KOPT-K1 (cell line): ENCODE results near the gene MPHOSPH10.
"Not testable (repeated sequence)": the region's sequence is repeated elsewhere in the genome, so short reads cannot be mapped to it uniquely, and the experiment has no call there.

Experiments
- H3K27ac ChIP-seq: fragments of 200-600 bp; sonication (generic); 2 replicates; pipeline ENCODE4 v1.5.1; 2016; ENCODE audit warnings: antibody characterized with exemption, mild to moderate bottlenecking, low read depth, low read length; ENCODE audit not compliant: poor library complexity, severe bottlenecking
- H3K36me3 ChIP-seq: fragments of 200-600 bp; sonication (generic); 2 replicates; pipeline ENCODE4 v1.5.1; 2017; ENCODE audit warnings: antibody characterized with exemption, mild to moderate bottlenecking, low read length, moderate library complexity; ENCODE audit not compliant: insufficient read depth
- H3K9me3 ChIP-seq: fragments of 200-600 bp; sonication (generic); 2 replicates; pipeline ENCODE4 v1.5.1; 2017; ENCODE audit warnings: antibody characterized with exemption, low read length, mild to moderate bottlenecking; ENCODE audit not compliant: insufficient read depth, poor library complexity, severe bottlenecking

The MPHOSPH10 gene

DNA sequence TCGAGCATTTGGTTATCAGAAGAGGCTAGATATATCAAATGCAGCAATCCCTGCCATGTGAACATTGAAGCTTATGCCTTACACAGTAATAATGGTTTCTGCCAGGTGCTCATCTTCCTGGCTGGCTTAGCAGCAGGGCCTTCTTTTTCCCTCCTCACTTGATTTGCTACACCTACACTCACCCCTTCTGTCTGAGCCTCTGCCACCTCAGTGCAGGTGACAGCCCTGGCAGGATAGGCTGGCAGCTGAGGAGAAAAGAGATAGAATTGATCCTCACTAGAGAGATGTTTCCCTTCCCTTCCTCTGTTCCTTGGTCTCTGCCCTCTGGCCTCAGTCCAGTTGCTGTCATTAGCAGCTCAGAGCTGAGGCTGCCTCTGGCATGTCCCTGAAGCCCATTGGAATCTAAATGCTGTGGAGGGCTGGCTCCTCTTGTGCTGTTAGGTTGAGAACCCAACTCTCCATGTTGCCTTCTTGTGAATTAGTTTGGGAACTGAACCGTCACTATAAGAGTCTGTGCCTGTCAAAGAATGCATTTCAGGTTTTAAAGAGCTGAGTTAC lies 18.2 kb downstream of the MPHOSPH10 start:
- no peak overlapping the region for H3K27ac ChIP-seq
- H3K36me3 ChIP-seq: peaks cover 81% of the 10 kb centered on the region

DNA sequence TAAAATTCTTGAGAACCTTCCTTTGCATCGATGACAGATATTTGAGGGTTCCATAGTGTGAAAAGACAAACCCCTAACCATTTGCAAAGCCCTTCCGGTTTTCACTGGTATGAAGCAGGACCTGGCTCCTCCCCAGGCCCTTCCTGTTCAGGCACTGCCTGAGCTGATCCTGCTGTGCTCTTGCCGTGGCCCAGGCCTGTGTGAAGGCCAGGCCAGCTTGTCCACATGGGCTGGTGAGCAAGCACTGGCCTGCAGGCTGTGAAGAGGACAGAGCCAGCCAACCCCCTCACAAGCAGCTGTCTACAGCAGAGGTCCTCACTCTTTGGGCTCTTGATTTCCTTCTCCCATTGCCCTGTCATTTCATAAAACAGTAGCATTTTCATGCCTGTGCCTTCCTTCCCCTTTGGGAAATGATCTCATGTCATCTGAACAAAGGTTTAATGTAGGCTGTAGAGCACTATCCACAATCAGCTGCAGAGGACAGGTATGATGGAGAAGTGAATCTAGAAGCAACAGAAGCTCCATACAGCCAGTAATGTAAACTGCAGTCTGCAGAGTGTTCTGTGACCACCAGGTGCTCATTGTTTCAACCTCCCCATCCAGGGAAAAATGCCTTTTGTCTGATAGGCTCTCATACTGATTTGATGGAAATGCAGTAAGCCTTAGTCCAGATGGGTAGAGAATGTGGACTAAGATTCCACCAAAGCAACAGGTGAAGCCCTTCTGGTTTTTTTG lies 19.8 kb downstream of the MPHOSPH10 start:
- H3K9me3 ChIP-seq: no peaks in the 10 kb centered on the region
- peaks cover 64% of the 10 kb centered on the region for H3K36me3 ChIP-seq
- no peak overlapping the region for H3K27ac ChIP-seq

More for the DNA sequence above, 18.2 kb downstream of the MPHOSPH10 start:
- no peaks in the 10 kb centered on the region for H3K9me3 ChIP-seq

DNA sequence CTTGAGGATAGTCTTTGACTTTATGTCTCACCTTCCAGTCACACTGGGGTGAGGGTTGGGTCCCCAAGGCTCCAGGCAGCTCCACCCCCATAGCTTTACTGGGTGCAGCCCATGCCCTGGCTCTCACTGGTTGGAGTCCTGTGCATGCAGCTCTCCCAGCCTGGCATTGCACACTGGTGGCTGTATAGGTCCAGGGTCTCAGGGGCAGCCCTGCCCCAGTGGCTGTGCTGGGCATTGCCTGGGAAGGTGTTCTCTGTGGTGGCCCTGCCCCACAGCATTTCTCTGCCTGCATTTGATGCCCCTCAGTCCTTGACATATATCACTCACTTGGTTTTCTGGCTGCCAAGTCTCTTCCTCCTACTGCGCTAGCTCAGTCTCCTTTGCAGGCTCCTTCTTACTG lies 21.2 kb downstream of the MPHOSPH10 start:
- peaks cover 51% of the 10 kb centered on the region for H3K36me3 ChIP-seq
- H3K27ac ChIP-seq: no peak overlapping the region
- no peaks in the 10 kb centered on the region for H3K9me3 ChIP-seq

DNA sequence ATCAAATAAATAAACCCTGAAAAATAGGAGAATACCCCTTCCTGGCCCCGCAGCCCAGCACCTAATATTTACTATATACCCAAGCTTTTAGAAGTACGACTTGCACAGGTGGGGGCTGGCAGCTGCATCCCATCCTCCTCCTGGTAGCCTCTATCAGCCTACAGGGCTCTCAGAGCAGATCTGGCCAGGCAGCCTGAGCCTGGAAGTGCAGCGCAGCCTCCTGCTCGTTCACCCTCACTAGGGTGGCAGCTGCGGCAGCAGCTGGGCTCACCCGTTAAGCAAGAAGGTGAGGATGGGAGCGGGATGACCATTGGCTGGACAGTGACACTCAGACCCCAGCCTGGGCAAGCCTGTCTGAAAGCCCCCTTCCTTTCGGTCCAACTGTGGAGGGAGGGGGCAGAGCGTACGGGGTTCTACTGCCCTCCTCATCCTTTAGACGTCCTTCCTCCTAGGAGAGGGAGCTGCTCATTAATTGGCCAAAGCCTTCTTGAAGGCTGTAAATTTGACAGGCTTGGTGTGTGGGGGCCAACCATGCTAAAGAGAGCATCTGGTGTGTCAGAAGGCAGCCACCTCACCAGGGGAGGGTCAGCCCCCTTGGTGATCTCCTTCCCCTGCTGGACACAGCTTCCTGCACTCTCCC lies 23.3 kb downstream of the MPHOSPH10 start:
- H3K36me3 ChIP-seq: peaks cover 30% of the 10 kb centered on the region
- H3K9me3 ChIP-seq: no peaks in the 10 kb centered on the region
- no peak overlapping the region for H3K27ac ChIP-seq

DNA sequence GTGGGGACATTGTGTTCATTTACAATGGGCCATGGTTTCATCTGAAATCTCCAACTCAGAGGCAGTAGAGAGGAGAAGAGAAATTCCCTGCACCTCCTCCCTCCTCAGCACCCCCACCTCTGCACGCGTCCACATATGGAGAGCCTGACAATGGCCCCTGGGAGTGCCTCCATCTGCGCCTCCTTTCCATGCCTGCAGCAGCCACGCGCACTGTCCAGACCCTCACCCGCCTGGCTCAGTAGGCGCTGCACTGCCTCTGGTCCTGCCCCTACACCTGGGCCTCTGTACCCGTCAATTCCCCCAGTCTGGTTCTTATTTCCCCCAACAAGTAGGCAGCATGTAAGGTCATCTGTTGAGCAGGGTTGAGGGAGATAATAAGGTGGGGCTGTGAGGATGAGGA lies 23.8 kb downstream of the MPHOSPH10 start:
- H3K9me3 ChIP-seq: no peaks in the 10 kb centered on the region
- no peak overlapping the region for H3K27ac ChIP-seq
- peaks cover 24% of the 10 kb centered on the region for H3K36me3 ChIP-seq

DNA sequence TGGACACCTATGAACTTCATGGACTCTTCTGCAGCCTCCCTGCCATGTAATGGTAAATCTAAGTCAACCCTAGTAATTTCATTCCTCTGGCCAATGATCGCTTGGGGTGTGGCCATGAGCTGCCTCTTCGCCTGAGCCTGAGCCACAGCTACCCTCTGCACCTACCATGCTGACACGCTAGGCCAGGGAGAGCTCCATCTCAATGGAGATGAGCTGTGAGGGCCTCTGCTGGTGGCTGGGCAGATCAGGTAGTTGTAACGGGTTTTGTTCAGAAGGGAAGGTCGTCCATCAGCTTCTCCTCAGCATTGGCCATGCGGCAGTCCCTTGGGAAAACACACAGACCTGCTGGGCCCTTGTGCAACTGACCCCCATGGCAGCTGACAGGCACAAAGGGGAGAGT lies 24.4 kb downstream of the MPHOSPH10 start:
- Histone ChIP-seq H3K36me3 (peaks cover 19% of the 10 kb centered on the region), H3K27ac (no peak overlapping the region), H3K9me3 (no peaks in the 10 kb centered on the region)

DNA sequence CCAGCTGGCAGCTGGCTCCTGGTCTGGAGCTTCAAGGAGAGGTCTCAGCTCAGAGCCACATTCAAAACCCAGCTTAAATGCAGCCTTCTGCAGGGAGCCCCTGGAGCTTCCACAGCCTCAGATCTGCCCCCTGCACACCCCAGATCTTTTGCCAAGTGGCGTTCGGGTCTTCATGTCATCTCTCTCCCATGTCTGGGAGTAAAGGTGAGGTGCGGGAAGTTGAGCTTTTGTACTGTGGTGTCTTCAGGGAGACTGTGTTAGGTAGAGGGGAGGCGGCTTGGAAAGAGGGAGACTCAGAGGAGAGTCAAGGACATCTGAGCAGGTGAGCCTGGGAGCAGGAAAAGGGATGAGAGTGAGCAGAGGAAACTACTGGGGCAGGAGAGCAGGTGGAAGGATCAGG lies 25.4 kb downstream of the MPHOSPH10 start:
- peaks cover 8% of the 10 kb centered on the region for H3K36me3 ChIP-seq
- H3K9me3 ChIP-seq: no peaks in the 10 kb centered on the region
- H3K27ac ChIP-seq: no peak overlapping the region

DNA sequence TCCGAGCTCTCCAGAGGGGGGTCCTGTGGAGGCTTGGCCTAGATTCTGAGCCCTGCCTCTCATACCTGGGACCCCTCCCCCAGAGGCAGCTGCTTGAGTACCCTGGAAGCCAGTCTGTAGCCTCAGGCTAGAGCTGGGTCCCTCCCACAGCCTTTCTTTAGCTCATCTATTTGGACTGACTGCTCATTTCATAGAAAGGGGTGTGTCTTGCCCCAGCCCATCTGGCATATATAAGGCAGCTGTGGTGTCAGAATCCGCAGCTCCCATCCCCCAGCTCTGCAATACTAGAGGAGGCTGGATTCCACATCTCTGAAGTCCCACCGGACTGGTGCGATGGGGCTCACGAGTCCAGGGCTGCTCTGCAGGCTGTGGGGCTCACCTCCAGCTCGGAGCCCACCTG lies 26.1 kb downstream of the MPHOSPH10 start:
- no peak overlapping the region for H3K27ac ChIP-seq
- no peaks in the 10 kb centered on the region for H3K9me3 ChIP-seq
- H3K36me3 ChIP-seq: peaks cover 1% of the 10 kb centered on the region; the same call in 1 of the 2 replicates

DNA sequence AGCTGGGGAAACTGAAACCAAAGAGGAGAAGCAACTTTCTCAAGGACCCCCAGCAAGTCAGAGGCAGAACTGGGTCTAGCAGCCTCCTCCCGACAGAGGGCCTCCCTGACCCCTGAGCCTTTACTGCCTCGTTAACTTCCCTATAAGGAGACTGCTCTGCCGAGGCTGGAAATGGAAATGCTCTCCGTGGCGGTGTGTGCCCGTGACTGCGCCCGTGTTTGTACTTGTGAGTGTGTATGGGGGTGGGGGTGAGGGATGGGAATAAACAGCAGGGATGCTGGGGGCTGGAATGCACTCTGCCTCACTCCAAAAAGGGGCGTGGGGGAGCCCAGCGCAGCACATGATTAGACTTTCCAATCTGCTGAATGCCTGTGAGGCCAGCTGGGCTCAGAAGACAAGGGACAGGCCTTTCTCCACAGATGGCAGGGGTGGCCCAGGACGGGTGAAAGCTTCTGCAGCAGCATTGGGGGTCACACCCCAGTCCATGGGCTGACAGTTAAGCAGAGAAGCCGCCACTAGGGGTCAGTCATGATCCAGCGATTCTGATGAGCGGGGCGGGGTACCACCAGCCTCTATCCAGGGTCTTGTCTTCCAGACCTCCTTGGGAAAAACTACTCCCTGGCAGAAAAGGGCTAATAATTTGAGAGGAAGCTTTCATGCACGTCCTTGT lies 26.8 kb downstream of the MPHOSPH10 start:
- Histone ChIP-seq H3K27ac (no peak overlapping the region), H3K36me3 (no peaks in the 10 kb centered on the region)

DNA sequence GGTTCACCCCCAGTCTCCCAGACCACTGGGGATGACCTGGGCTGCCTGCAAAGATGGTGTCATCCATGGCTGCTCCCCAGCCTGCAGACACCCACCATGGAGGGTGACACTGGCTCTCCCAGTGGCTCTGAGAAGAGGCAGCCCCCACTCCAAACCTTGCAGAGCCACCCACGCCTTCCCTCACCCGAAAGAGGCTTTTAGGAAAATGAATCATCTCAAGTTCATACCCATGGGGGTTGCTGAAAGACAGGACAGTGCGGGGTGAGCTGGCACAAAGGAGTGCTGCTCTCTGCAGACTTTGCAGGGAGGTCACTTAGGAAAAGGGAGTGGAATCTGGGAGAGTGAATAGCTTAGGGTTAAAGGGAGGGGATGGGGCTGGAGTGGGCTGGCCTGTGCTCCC lies 36.4 kb downstream of the MPHOSPH10 start:
- Histone ChIP-seq H3K36me3 (no peaks in the 10 kb centered on the region), H3K9me3 (no peaks in the 10 kb centered on the region), H3K27ac (no peak overlapping the region)

More for the DNA sequence above, 26.8 kb downstream of the MPHOSPH10 start:
- H3K9me3 ChIP-seq: no peaks in the 10 kb centered on the region

DNA sequence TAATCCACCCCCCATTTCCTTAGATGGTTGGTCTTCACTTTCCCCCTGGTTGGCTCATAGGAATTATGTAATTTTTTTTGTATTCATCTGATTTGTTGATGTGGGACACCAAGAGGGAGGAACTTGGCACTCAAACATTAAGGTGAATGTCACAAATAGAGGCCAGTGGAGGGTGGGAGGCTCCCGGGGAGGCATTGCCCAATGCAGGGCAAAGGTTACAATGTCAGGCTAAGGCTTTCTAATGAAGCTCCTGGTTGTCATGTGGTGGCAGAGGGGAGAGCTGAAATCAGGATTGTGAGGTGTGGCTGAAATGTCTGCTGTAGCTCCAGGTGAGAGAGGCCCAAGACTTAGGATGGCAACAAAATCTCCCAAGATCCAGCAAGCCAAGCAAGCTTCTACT lies 42.7 kb downstream of the MPHOSPH10 start:
- Histone ChIP-seq H3K27ac (no peak overlapping the region), H3K9me3 (no peaks in the 10 kb centered on the region), H3K36me3 (no peaks in the 10 kb centered on the region)

DNA sequence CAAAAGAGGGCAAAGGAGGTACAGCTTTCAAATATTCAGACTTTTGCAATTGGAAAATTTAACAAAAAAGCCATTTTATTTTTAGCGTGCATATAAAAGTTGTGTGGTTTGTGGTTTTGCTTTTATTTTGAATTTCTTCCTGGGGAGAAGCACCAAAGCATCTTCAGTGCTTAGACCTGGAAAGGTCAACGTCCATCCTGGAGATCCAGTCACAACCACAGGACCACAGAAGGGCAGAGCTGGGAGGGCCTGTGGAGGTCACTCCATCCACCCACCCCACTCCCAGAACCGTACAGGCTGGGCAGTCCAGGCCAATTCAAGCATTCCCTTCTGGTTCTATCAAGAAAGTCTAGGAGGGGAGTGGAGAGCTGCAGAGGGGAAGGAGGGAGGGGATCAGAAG lies 43.8 kb downstream of the MPHOSPH10 start:
- H3K9me3 ChIP-seq: no peaks in the 10 kb centered on the region
- H3K36me3 ChIP-seq: no peaks in the 10 kb centered on the region
- H3K27ac ChIP-seq: no peak overlapping the region

DNA sequence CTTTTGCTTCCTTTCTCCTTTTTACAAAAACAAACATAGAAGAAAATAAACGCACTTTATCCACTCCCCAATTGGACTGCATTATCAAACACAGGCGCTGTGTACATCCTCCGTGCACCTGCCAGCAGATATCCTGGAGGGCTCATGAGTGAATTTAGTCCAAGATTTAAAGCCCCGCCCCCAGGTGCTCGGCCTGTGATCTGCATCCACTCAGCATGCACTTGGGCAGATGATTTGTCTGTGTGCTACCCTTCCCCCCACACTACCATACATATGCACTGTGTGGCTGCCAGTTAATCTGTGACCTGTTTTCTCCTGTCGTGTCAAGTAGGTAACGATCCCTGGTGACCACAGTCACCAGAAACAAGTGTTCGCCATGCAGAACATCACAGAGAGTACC lies 48.4 kb downstream of the MPHOSPH10 start:
- H3K9me3 ChIP-seq, H3K27ac ChIP-seq, H3K36me3 ChIP-seq: not testable (repeated sequence)

DNA sequence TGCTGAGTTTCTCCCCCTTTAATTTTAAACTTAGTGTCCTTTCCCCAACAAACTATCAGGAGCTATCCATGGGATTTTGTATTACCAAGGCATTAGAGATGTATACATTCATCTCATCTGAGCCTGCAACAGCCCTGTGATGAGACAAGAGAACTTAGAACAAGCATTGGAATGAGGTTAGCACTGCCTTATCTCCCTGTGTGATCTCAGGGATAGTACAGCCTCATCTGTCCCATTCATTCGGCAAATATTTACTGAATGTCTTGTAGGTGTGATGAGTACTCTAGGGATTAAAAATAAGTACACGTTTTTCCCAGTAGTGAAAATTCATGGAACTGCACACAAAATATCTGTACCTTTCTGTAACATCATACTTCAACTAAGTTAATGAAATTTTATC lies 50.9 kb downstream of the MPHOSPH10 start:
- Histone ChIP-seq H3K36me3 (no peaks in the 10 kb centered on the region), H3K9me3 (no peaks in the 10 kb centered on the region), H3K27ac (no peak overlapping the region)

DNA sequence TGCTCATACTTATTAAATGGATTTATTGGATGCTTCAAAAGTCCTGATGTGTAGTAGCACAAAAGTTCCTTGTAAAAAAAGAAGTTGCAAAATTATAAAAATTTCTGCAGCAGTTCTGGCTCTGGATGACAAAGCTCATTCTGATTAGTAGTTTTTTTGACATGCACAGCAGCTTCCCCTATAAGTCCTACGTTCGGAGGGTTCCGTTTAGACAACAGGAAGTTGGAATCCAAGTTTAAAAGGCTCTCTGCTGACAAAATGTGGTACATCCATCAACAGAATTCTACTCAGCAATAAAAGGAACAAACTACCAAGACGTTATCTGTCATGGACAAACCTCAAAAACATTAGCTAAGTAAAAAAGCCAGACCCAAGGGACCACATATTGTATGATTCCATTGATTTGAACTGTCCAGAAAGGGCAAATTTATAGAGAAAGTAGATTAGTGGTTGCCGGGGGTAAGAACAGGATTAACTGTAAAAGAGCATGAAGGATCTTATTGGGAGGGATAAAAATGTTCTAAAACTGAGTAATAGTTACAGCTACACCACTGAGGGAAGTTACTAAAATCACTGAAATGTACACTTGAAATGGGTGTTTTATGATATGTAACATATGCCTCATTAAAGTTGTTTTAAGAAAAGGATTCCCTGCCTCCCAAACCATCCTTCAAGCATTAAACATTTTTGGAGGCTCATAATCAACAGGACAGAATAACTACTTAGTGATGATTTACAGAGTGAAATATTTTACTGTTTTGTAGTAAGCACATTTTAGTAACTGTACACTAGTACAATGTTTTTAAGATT lies 53.1 kb downstream of the MPHOSPH10 start:
- H3K27ac ChIP-seq, H3K36me3 ChIP-seq, H3K9me3 ChIP-seq: not testable (repeated sequence)
